Measurements from ENCODE around the gene LSAMP.

LSAMP gene

GRCh38 chr3:116288485-116288884 is 156.8 kb downstream of the LSAMP start:
- DNase-seq (ENCODE audit: low spot score), result no peak

GRCh38 chr3:116285781-116286421 is 159.4 kb downstream of the LSAMP start:
- DNase-seq (ENCODE audit: low spot score), result no peak

- no peak for DNase-seq (ENCODE audit: low spot score)
Observed at GRCh38 chr3:116281313-116282143, 163.8 kb downstream of the LSAMP start.

GRCh38 chr3:116280130-116280740 is 165.1 kb downstream of the LSAMP start:
- peak; percentile 70 for DNase-seq (ENCODE audit: low spot score)

- DNase-seq (ENCODE audit: low spot score), result no peak
Observed at GRCh38 chr3:116276675-116277074, 168.6 kb downstream of the LSAMP start.

GRCh38 chr3:116270056-116270455 is 175.2 kb downstream of the LSAMP start:
- DNase-seq (ENCODE audit: low spot score), result no peak

- no peak for DNase-seq (ENCODE audit: low spot score)
Observed at GRCh38 chr3:116267116-116267515, 178.2 kb downstream of the LSAMP start.

- no peak for DNase-seq (ENCODE audit: low spot score)
Observed at GRCh38 chr3:116265976-116266584, 179.2 kb downstream of the LSAMP start.

GRCh38 chr3:116265320-116265695 is 180.0 kb downstream of the LSAMP start:
- no peak for DNase-seq (ENCODE audit: low spot score)

- DNase-seq (ENCODE audit: low spot score), result no peak
Observed at GRCh38 chr3:116264546-116265319, 180.6 kb downstream of the LSAMP start.

- DNase-seq (ENCODE audit: low spot score), result peak; percentile 52
Observed at GRCh38 chr3:116263842-116264545, 181.3 kb downstream of the LSAMP start.

GRCh38 chr3:116260491-116260890 is 184.8 kb downstream of the LSAMP start:
- no peak for DNase-seq (ENCODE audit: low spot score)

- DNase-seq (ENCODE audit: low spot score), result no peak
Observed at GRCh38 chr3:116259984-116260383, 185.3 kb downstream of the LSAMP start.

GRCh38 chr3:116256843-116257485 is 188.3 kb downstream of the LSAMP start:
- DNase-seq (ENCODE audit: low spot score), result no peak

GRCh38 chr3:116254541-116254940 is 190.7 kb downstream of the LSAMP start:
- DNase-seq (ENCODE audit: low spot score), result no peak

- no peak for DNase-seq (ENCODE audit: low spot score)
Observed at GRCh38 chr3:116253511-116253910, 191.8 kb downstream of the LSAMP start.

- DNase-seq (ENCODE audit: low spot score), result no peak
Observed at GRCh38 chr3:116247605-116248004, 197.7 kb downstream of the LSAMP start.

- DNase-seq (ENCODE audit: low spot score), result peak; percentile 97
Observed at GRCh38 chr3:116246406-116246980, 198.8 kb downstream of the LSAMP start.

GRCh38 chr3:116242825-116243224 is 202.5 kb downstream of the LSAMP start:
- DNase-seq (ENCODE audit: low spot score), result no peak

- DNase-seq (ENCODE audit: low spot score), result no peak
Observed at GRCh38 chr3:116241677-116242076, 203.6 kb downstream of the LSAMP start.
